H9 (cell line): Measurements from ENCODE around the gene MRAS. TPM values are rescaled to one million over a fixed set of nuclear protein-coding genes. Genes with fewer than 3 reads are reported as not detected.

Experiments
- DNase-seq: peaks from one replicate; pipeline ENCODE4 v3.0.0-alpha.2; 2017
- H2AFZ ChIP-seq: one replicate; pipeline ENCODE4 v1.6.1; 2013; ENCODE audit warnings: mild to moderate bottlenecking, low read length, control low read depth, moderate library complexity
- H2AK5ac ChIP-seq: 2 replicates; pipeline ENCODE4 v1.6.1; 2013; ENCODE audit warnings: low read length, control low read depth, mixed read lengths; ENCODE audit not compliant: insufficient read length
- H2BK120ac ChIP-seq: one replicate; pipeline ENCODE4 v1.6.1; 2013; ENCODE audit warnings: low read depth, mild to moderate bottlenecking, low read length, control low read depth, inconsistent platforms; ENCODE audit not compliant: poor library complexity, severe bottlenecking
- H2BK12ac ChIP-seq: 2 replicates; pipeline ENCODE4 v1.6.1; 2013; ENCODE audit warnings: low read length, control low read depth, mixed read lengths, low read depth; ENCODE audit not compliant: insufficient read length
- H2BK15ac ChIP-seq: 2 replicates; pipeline ENCODE4 v1.6.1; 2013; ENCODE audit warnings: low read depth, low read length, control low read depth
- H2BK20ac ChIP-seq: one replicate; pipeline ENCODE4 v1.6.1; 2013; ENCODE audit warnings: low read depth, mild to moderate bottlenecking, low read length, control low read depth, inconsistent platforms; ENCODE audit not compliant: poor library complexity, severe bottlenecking
- H2BK5ac ChIP-seq: 2 replicates; pipeline ENCODE4 v1.6.1; 2013; ENCODE audit warnings: low read length, control low read depth, mixed read lengths; ENCODE audit not compliant: insufficient read length
- H3K14ac ChIP-seq: 2 replicates; pipeline ENCODE4 v1.6.1; 2013; ENCODE audit warnings: low read length, control low read depth; ENCODE audit not compliant: insufficient read depth
- H3K18ac ChIP-seq: 2 replicates; pipeline ENCODE4 v1.6.1; 2013; ENCODE audit warnings: low read depth, mild to moderate bottlenecking, mixed read lengths, low read length, control low read depth; ENCODE audit not compliant: insufficient read length
- H3K23ac ChIP-seq: 2 replicates; pipeline ENCODE4 v1.6.1; 2013; ENCODE audit warnings: low read length, control low read depth, mixed read lengths, low read depth; ENCODE audit not compliant: insufficient read length
- H3K23me2 ChIP-seq: 2 replicates; pipeline ENCODE4 v1.6.1; 2013; ENCODE audit warnings: low read depth, mild to moderate bottlenecking, mixed read lengths, low read length, control low read depth; ENCODE audit not compliant: insufficient read length, poor library complexity, severe bottlenecking
- H3K27ac ChIP-seq: 2 replicates; pipeline ENCODE4 v1.5.1; 2013; ENCODE audit warnings: low read length, control low read depth, mixed read lengths, low read depth; ENCODE audit not compliant: insufficient read length
- H3K27me3 ChIP-seq: 2 replicates; pipeline ENCODE4 v1.6.1; 2013; ENCODE audit warnings: low read length, control low read depth, inconsistent platforms; ENCODE audit not compliant: insufficient read depth
- H3K4ac ChIP-seq: 2 replicates; pipeline ENCODE4 v1.6.1; 2013; ENCODE audit warnings: low read depth, mild to moderate bottlenecking, control low read depth, inconsistent platforms, low read length, moderate library complexity
- H3K4me1 ChIP-seq: 2 replicates; pipeline ENCODE4 v1.6.1; 2013; ENCODE audit warnings: low read length, control low read depth, inconsistent platforms; ENCODE audit not compliant: insufficient read depth
- H3K4me2 ChIP-seq: 2 replicates; pipeline ENCODE4 v1.6.1; 2013; ENCODE audit warnings: low read length, control low read depth, mixed read lengths; ENCODE audit not compliant: insufficient read length, insufficient read depth
- H3K56ac ChIP-seq: 2 replicates; pipeline ENCODE4 v1.6.1; 2013; ENCODE audit warnings: low read depth, mild to moderate bottlenecking, mixed read lengths, low read length, control low read depth; ENCODE audit not compliant: insufficient read length
- H3K79me1 ChIP-seq: 2 replicates; pipeline ENCODE4 v1.6.1; 2013; ENCODE audit warnings: low read depth, mild to moderate bottlenecking, moderate library complexity, low read length, control low read depth, inconsistent platforms; ENCODE audit not compliant: insufficient read depth, poor library complexity, severe bottlenecking
- H3K79me2 ChIP-seq: 2 replicates; pipeline ENCODE4 v1.6.1; 2013; ENCODE audit warnings: low read length, control low read depth, inconsistent platforms; ENCODE audit not compliant: insufficient read depth
- H3K9ac ChIP-seq: 2 replicates; pipeline ENCODE4 v1.6.1; 2013; ENCODE audit warnings: low read length, control low read depth, mixed read lengths; ENCODE audit not compliant: insufficient read length; ENCODE audit errors: extremely low read depth
- H3K9me3 ChIP-seq: one replicate; pipeline ENCODE4 v1.6.1; 2013; ENCODE audit warnings: low read depth, low read length, inconsistent platforms; ENCODE audit not compliant: control insufficient read depth
- H3T11ph ChIP-seq: one replicate; pipeline ENCODE4 v1.6.1; 2013; ENCODE audit warnings: mild to moderate bottlenecking, low read length, control low read depth, inconsistent platforms
- H4K20me1 ChIP-seq: one replicate; pipeline ENCODE4 v1.6.1; 2013; ENCODE audit not compliant: control insufficient read depth, insufficient read length, insufficient read depth
- H4K5ac ChIP-seq: 2 replicates; pipeline ENCODE4 v1.6.1; 2013; ENCODE audit warnings: low read depth, mild to moderate bottlenecking, mixed read lengths, low read length, control low read depth; ENCODE audit not compliant: insufficient read length
- H4K8ac ChIP-seq: replicated peaks from 2 replicates; pipeline ENCODE4 v1.6.1; 2013; ENCODE audit warnings: low read length, control low read depth, mixed read lengths, low read depth; ENCODE audit not compliant: insufficient read length
- H4K91ac ChIP-seq: 2 replicates; pipeline ENCODE4 v1.6.1; 2013; ENCODE audit warnings: low read depth, mild to moderate bottlenecking, moderate library complexity, mixed read lengths, low read length, control low read depth; ENCODE audit not compliant: insufficient read length
- H3K27ac Mint-ChIP-seq, 3 experiments: 2 replicates in 2 of 3; 3 replicates in 1 of 3; pipeline ENCODE4 v1.8.0; 2020 to 2021; ENCODE audit warnings: mixed read lengths in 3 of 3, mild to moderate bottlenecking in 1 of 3, moderate library complexity in 1 of 3
- H3K27me3 Mint-ChIP-seq: 2 replicates; pipeline ENCODE4 v1.8.0; 2021; ENCODE audit warnings: low read depth, mild to moderate bottlenecking, moderate library complexity, mixed read lengths
- H3K36me3 Mint-ChIP-seq, 3 experiments: 2 replicates in 2 of 3; 3 replicates in 1 of 3; pipeline ENCODE4 v1.8.0; 2020 to 2021; ENCODE audit warnings: low read depth in 3 of 3, mixed read lengths in 3 of 3; ENCODE audit not compliant: insufficient read depth in 1 of 3
- H3K4me1 Mint-ChIP-seq, 2 experiments: 2 replicates each; pipeline ENCODE4 v1.8.0; 2020; ENCODE audit warnings: mixed read lengths in 2 of 2
- H3K4me3 Mint-ChIP-seq, 2 experiments: 2 replicates in 1 of 2; 3 replicates in 1 of 2; pipeline ENCODE4 v1.8.0; 2020 to 2021; ENCODE audit warnings: mild to moderate bottlenecking in 2 of 2, mixed read lengths in 2 of 2, moderate library complexity in 1 of 2
- H3K9me3 Mint-ChIP-seq, 2 experiments: 2 replicates in 1 of 2; 3 replicates in 1 of 2; pipeline ENCODE4 v1.8.0; 2020; ENCODE audit warnings: mild to moderate bottlenecking in 2 of 2, mixed read lengths in 2 of 2, moderate library complexity in 1 of 2
- CTCF ChIP-seq: fragments of 200-600 bp; sonication (generic); conservative IDR thresholded peaks from 3 replicates; pipeline ENCODE4 v1.8.0; 2021; ENCODE audit warnings: antibody characterized with exemption, mild to moderate bottlenecking
- WGBS: extraction: QIAGEN DNeasy Blood & Tissue Kit; methylation state at CpG from one replicate; pipeline ENCODE4 v1.1.7; 2013; ENCODE audit warnings: missing lambda C conversion rate, low lambda C conversion rate, mixed read lengths; ENCODE audit not compliant: insufficient read length; ENCODE audit errors: extremely low coverage; 5-methylcytosine and 5-hydroxymethylcytosine counted together
- total RNA-seq: library from RNA; stranded (reverse); gene quantifications from 2 replicates; pipeline ENCODE4 v1.2.1, GENCODE V29; 2021

MRAS gene
- total RNA-seq, 1 experiment from 2014 or later, result 10.9 TPM

- Mint-ChIP-seq H3K4me1 (peaks cover 55 to 56% of the 10 kb centered on the region in 2 experiments), H3K27me3 (peaks cover 12% of the 10 kb centered on the region), H3K36me3 (peaks cover 26 to 44% (median 35%) of the 10 kb centered on the region in 3 experiments), H3K9me3 (peaks cover 3 to 6% of the 10 kb centered on the region in 2 experiments; a peak in 4 of 5 replicates), H3K4me3 (no peak overlapping the region), H3K27ac (no peak overlapping the region)
- H2BK20ac ChIP-seq, result no peak overlapping the region
- DNase-seq, result peak; percentile 5
- no peak overlapping the region for H2AK5ac ChIP-seq
- no peaks in the 10 kb centered on the region for H4K20me1 ChIP-seq
- no peak overlapping the region for H3K4ac ChIP-seq
- no peak overlapping the region for H3K27ac ChIP-seq
- H3K56ac ChIP-seq, result no peak overlapping the region
- H3K79me1 ChIP-seq, result no peaks in the 10 kb centered on the region
- no peaks in the 10 kb centered on the region for H3K9me3 ChIP-seq
- H3K79me2 ChIP-seq, result no peaks in the 10 kb centered on the region
- no peak overlapping the region for H2BK120ac ChIP-seq
- H3K14ac ChIP-seq, result no peak overlapping the region
- H3K23me2 ChIP-seq, result no peaks in the 10 kb centered on the region
- H2BK5ac ChIP-seq, result no peak overlapping the region
- H4K8ac ChIP-seq, result no peak overlapping the region
- no peak overlapping the region for H4K91ac ChIP-seq
- no peaks in the 10 kb centered on the region for H3K27me3 ChIP-seq
- no CpG with 5 or more reads among the region's 2 CpGs for WGBS
- H3K4me2 ChIP-seq, result no peak overlapping the region
- no peak overlapping the region for H2AFZ ChIP-seq
- no peak overlapping the region for H3K18ac ChIP-seq
- H3K4me1 ChIP-seq, result peaks cover 27% of the 10 kb centered on the region; the same call in 1 of the 2 replicates
- no peak overlapping the region for H4K5ac ChIP-seq
- no peak overlapping the region for H3T11ph ChIP-seq
- H3K9ac ChIP-seq, result no peak overlapping the region
- H2BK15ac ChIP-seq, result no peak overlapping the region
- H3K23ac ChIP-seq, result no peak overlapping the region
- no peak overlapping the region for H2BK12ac ChIP-seq
- TF ChIP-seq CTCF, result no peak
Measured at GRCh38 chr3:138406606-138407005, 58.2 kb downstream of the MRAS start.
